HUES6 (cell line): ENCODE results near the gene FIGNL2.

ENCODE experiments used
- H3K27ac ChIP-seq: 2 replicates; pipeline ENCODE4 v1.7.0; 2013; ENCODE audit warnings: low read depth, mild to moderate bottlenecking, low read length, inconsistent platforms
- H3K27me3 ChIP-seq: 2 replicates; pipeline ENCODE4 v1.6.1; 2013; ENCODE audit warnings: low read length; ENCODE audit not compliant: control insufficient read depth, insufficient read depth
- H3K36me3 ChIP-seq: 2 replicates; pipeline ENCODE4 v1.6.1; 2013; ENCODE audit warnings: low read length; ENCODE audit not compliant: control insufficient read depth, insufficient read depth
- H3K4me1 ChIP-seq: 2 replicates; pipeline ENCODE4 v1.6.1; 2013; ENCODE audit warnings: low read length; ENCODE audit not compliant: control insufficient read depth, insufficient read depth
- H3K4me3 ChIP-seq: 2 replicates; pipeline ENCODE4 v1.5.1; 2013; ENCODE audit warnings: low read depth, low read length
- H3K9ac ChIP-seq: one replicate; pipeline ENCODE4 v1.6.1; 2013; ENCODE audit warnings: mild to moderate bottlenecking, low read length
- H3K9me3 ChIP-seq: 2 replicates; pipeline ENCODE4 v1.6.1; 2013; ENCODE audit warnings: low read depth, low read length; ENCODE audit not compliant: control insufficient read depth, insufficient read depth

FIGNL2 gene, protein sequence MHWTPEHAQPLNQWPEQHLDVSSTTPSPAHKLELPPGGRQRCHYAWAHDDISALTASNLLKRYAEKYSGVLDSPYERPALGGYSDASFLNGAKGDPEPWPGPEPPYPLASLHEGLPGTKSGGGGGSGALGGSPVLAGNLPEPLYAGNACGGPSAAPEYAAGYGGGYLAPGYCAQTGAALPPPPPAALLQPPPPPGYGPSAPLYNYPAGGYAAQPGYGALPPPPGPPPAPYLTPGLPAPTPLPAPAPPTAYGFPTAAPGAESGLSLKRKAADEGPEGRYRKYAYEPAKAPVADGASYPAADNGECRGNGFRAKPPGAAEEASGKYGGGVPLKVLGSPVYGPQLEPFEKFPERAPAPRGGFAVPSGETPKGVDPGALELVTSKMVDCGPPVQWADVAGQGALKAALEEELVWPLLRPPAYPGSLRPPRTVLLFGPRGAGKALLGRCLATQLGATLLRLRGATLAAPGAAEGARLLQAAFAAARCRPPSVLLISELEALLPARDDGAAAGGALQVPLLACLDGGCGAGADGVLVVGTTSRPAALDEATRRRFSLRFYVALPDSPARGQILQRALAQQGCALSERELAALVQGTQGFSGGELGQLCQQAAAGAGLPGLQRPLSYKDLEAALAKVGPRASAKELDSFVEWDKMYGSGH

DNA sequence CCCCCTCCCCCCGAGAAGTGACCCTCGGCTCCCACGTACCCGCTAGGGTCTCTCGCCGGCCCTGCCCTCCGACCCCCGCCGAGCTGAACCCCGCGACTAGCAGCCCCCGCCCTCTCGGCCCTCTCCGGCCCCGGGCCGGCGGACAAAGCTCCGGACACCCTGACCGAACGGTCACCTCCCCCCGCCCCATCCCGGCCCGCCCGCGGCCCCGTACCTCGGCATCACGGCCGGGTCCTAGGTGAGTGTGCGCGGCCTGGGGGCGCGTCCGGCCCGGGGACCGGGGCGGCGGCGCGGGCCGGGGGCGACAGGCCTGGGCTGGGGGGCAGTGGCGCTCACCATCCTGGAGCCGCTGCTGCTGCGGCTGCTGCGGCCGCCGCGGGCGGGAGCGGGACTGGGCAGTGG, at the start of gene FIGNL2:
Gene FIGNL2 (minus strand): TSS at position 393 of the 402 bp plus-strand sequence. CDS start 26,305 bp downstream, outside the sequence.
- Histone ChIP-seq H3K27ac (peak within 1 kb of the TSS; percentile 40; the same call in 1 of the 2 replicates), H3K9me3 (no peaks in the 10 kb centered on the region), H3K4me1 (peaks cover 45% of the 10 kb centered on the region), H3K9ac (peak within 1 kb of the TSS; percentile 44), H3K4me3 (peak within 1 kb of the TSS; percentile 83), H3K27me3 (peaks cover 33% of the 10 kb centered on the region), H3K36me3 (no peaks in the 10 kb centered on the region)

DNA sequence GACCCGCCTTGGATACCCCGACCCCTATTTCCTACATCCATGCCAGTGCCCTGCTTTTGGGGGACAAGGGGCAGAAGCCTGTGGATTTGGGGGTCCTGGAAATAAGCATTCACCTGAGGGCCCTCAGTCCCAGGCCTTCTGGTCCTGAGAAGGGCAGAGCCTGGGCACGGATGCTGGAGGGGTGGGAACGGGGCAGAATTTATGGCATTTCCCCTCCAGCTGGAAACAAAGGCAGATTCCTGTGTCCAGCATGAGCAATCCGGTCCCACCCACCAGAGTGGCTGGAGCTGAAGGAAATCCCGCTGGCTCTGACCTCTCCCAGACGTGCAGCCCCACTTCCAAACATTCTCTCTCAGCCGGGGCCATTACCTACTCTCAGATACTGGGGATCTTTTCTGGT, 48.7 kb upstream of the FIGNL2 start:
- Histone ChIP-seq H3K36me3 (no peaks in the 10 kb centered on the region), H3K27me3 (no peaks in the 10 kb centered on the region), H3K4me1 (peaks cover 9% of the 10 kb centered on the region), H3K27ac (no peak overlapping the region), H3K9me3 (no peaks in the 10 kb centered on the region), H3K4me3 (no peak overlapping the region), H3K9ac (no peak overlapping the region)

DNA sequence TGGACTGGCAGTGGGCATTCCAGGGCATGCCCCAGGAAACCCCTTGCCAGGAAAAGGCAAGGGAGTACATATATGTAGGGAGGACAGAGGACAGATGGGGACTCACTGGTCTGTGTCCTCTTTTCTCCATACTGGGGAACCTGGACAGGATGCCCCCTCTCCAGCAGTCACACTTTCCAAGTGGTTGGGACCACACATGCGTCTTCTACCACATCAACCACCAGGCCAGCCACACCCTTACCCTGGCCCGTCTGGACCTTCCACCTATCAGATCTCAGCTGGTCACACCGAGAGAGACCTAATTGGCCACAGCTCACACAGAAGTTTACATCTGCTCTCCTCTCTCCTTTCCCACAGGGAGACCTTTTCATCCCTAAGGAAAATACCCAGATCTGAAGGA, 47.7 kb upstream of the FIGNL2 start:
- Histone ChIP-seq H3K27me3 (no peaks in the 10 kb centered on the region), H3K4me3 (no peak overlapping the region), H3K4me1 (peaks cover 9% of the 10 kb centered on the region), H3K9ac (no peak overlapping the region), H3K9me3 (no peaks in the 10 kb centered on the region), H3K27ac (no peak overlapping the region), H3K36me3 (no peaks in the 10 kb centered on the region)

DNA sequence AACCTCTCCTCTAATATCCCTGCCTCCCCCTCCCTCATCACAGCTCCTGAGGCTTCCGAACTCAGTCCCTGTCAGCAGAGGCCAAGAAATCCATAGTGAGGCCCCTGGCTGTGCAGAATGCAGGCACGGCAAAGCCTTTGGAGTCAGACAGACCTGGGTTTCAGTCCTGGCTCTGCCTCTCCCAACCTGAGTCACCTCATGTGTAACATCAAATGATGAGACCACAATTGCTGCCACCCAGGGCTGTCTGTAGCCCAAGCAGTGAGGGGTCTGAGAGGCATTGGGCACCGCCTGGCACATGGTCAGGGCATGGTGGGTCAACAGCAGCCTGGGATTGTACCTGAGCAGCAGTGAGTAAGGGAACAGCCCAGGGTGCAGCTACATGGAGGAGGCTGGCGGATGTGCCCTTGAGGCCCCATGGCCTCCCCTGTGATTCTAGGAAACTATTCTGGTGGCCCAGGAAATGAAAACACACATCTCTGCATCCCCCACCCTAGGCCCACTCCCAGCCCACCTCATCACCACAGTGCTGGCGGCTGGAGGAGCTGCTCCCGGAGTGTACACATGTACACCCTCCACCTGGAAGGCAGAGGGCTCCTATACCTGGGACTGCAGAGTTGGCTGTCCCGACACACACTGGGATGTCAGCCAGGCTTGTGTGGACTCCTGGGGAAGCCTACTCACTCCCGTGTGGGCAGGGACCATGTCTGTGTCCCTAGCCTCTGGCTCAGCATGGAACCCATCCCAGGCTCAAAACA, 47.0 kb upstream of the FIGNL2 start:
- Histone ChIP-seq H3K27ac (no peak overlapping the region), H3K9me3 (no peaks in the 10 kb centered on the region), H3K4me1 (peaks cover 9% of the 10 kb centered on the region), H3K4me3 (no peak overlapping the region), H3K27me3 (no peaks in the 10 kb centered on the region), H3K36me3 (no peaks in the 10 kb centered on the region), H3K9ac (no peak overlapping the region)

DNA sequence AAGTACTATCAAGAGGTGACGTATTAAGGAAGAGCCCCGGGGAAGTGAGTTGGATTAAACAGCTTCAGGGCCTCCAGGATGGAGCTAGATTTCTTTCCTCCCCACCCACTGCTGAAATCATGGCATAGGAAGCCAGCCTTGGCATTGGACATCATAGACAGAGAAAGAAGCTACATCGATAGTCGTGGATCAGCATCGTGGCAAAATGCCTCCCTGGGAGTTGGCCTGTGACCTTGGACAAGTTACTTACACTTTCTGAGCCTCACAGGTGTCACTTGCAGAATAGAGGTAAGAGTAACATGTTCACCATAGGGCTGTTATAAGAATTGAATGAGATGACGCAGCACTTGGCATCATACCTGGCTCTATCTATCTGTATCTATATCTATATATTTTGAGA, 45.3 kb upstream of the FIGNL2 start:
- no peaks in the 10 kb centered on the region for H3K9me3 ChIP-seq
- no peak overlapping the region for H3K27ac ChIP-seq
- H3K4me3 ChIP-seq, result no peak overlapping the region
- H3K36me3 ChIP-seq, result no peaks in the 10 kb centered on the region
- H3K4me1 ChIP-seq, result peaks cover 16% of the 10 kb centered on the region
- H3K9ac ChIP-seq, result no peak overlapping the region
- peaks cover 5% of the 10 kb centered on the region for H3K27me3 ChIP-seq

DNA sequence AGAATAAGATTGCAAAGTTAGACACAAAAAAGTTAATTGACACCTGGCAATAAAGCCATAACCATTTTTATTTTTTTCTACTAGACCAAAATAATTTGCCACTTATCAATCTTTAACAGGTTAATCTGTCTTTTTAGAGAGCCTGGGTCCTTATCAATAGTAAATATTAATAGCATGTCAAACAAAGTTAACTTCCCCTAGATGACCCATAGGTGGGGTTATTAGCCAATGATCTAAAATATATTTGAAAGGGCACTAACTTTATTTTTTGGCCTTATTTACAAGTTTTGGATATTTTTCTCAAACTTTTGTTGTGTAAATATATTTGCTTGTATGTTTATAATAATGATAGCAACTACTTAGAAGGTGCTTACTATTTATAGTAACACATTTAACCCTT, 43.3 kb upstream of the FIGNL2 start:
- Histone ChIP-seq H3K4me1 (peaks cover 24% of the 10 kb centered on the region), H3K27me3 (peaks cover 14% of the 10 kb centered on the region), H3K4me3 (no peak overlapping the region), H3K9ac (no peak overlapping the region), H3K27ac (no peak overlapping the region), H3K9me3 (no peaks in the 10 kb centered on the region), H3K36me3 (no peaks in the 10 kb centered on the region)

DNA sequence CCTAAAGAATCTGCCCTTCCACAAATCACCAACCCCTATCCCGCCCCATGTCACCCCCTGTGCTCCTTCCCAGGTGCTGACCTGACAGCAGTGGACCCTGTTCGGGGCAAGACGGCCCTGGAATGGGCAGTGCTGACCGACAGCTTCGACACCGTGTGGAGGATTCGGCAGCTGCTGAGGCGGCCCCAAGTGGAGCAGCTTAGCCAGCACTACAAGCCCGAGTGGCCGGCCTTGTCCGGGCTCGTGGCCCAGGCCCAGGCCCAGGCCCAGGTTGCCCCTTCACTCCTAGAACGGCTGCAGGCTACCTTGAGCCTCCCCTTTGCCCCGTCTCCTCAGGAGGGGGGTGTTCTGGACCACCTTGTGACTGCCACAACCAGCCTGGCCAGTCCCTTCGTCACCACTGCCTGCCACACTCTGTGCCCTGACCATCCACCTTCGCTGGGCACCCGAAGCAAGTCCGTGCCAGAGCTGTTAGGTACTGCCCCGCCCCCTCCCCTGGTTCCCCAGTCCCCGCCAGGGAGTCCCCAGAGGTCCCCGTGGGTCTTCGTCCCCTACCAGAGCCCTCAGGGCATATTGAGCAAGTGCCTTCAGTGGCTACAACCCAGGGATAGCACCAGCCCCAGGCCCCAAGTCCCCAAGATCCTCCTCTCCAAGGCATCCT, 42.1 kb upstream of the FIGNL2 start:
- Histone ChIP-seq H3K27me3 (peaks cover 14% of the 10 kb centered on the region), H3K36me3 (no peaks in the 10 kb centered on the region), H3K4me3 (no peak overlapping the region), H3K27ac (no peak overlapping the region), H3K9ac (no peak overlapping the region), H3K9me3 (no peaks in the 10 kb centered on the region), H3K4me1 (peaks cover 29% of the 10 kb centered on the region)

DNA sequence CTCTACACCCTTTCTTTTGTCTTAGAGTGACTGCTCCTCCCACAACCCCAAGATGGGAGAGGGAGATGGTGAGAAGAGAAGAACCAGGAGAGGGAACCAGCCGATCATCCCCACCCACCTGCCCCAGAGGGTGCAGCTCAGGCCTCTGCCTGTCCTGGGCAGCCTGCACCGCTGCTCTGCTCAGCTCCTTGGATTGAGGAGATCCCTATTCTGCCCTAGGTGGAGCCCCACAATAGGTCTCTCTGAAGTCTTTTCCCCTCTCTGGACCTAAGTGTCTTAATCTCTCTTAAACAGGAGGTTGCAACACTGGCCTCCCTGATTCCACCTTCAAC, 41.6 kb upstream of the FIGNL2 start:
- no peaks in the 10 kb centered on the region for H3K36me3 ChIP-seq
- H3K27me3 ChIP-seq, result peaks cover 14% of the 10 kb centered on the region
- peaks cover 24% of the 10 kb centered on the region for H3K4me1 ChIP-seq
- H3K9me3 ChIP-seq, result no peaks in the 10 kb centered on the region
- H3K9ac ChIP-seq, result no peak overlapping the region
- H3K4me3 ChIP-seq, result no peak overlapping the region
- H3K27ac ChIP-seq, result no peak overlapping the region

DNA sequence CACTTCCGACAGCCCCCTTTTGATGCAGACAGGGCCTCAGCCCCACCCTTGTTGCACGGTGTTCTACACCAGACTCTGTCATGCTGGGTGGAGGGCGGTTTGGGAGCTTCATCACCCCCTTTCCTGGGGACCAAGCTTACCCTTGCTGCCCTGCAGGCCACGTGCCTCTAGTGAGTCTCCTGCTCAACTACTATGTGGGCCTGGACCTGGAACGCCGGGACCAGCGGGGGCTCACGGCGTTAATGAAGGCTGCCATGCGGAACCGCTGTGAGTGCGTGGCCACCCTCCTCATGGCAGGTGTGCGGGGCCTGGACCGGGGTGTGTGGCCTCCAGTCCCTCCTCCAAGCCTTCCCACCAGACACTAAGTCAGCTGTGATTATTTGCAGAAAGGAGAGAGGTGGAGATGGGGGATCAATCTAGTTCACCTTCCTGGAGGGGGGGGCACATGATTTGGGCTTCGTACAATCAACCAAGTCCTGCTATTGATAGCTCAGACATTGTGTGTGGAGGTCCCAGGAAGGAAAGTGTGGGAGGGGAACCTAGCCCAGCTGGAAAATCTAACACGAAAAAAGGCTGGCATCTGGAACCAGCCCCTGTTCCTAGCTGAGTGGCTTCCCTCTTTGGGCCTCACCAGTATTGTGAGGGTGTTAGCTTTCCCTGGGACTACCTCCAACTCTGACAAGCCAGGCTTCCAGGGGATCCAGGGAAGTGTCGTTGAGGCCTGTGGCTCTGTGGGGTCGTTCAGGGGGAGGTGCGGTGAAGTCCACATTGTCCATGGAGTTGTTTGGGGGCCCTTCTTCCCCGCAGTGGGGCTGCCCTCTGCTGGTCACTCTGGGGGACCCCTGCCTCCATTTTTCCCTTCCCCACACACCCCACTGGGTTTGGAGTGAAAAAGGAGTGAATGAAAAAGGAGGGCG, 41.0 kb upstream of the FIGNL2 start:
- peaks cover 20% of the 10 kb centered on the region for H3K4me1 ChIP-seq
- H3K9ac ChIP-seq, result no peak overlapping the region
- no peaks in the 10 kb centered on the region for H3K36me3 ChIP-seq
- H3K4me3 ChIP-seq, result no peak overlapping the region
- peaks cover 14% of the 10 kb centered on the region for H3K27me3 ChIP-seq
- H3K9me3 ChIP-seq, result no peaks in the 10 kb centered on the region
- no peak overlapping the region for H3K27ac ChIP-seq
